ENCODE data around the gene MPG. TPM values are rescaled to one million over a fixed set of nuclear protein-coding genes. Genes with fewer than 3 reads are reported as not detected.
"Not testable (repeated sequence)": the region's sequence is repeated elsewhere in the genome, so short reads cannot be mapped to it uniquely, and the experiment has no call there.

The MPG gene, protein sequence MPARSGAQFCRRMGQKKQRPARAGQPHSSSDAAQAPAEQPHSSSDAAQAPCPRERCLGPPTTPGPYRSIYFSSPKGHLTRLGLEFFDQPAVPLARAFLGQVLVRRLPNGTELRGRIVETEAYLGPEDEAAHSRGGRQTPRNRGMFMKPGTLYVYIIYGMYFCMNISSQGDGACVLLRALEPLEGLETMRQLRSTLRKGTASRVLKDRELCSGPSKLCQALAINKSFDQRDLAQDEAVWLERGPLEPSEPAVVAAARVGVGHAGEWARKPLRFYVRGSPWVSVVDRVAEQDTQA
- total RNA-seq (40.8 TPM), polyA plus RNA-seq (ENCODE audit: insufficient read depth, low read depth, low replicate concordance) (54.3 TPM)
- long read RNA-seq, donor 1, transcript MPG-202 (4 exons, 1,205 nt) = major isoform, 15 of 39 reads
- long read RNA-seq, donor 1, partial matches to known transcripts = 22 of 39 reads
- long read RNA-seq, donor 1, other reads (novel, unspliced or antisense) = 0 of 39 reads
- long read RNA-seq, donor 2, transcript MPG-202 (4 exons, 1,205 nt) = major isoform, 19 of 44 reads
- long read RNA-seq, donor 2, partial matches to known transcripts = 25 of 44 reads
- long read RNA-seq, donor 2, other reads (novel, unspliced or antisense) = 0 of 44 reads
- long read RNA-seq, donor 3, transcript MPG-202 (4 exons, 1,205 nt) = major isoform, 32 of 57 reads
- long read RNA-seq, donor 3, partial matches to known transcripts = 23 of 57 reads
- long read RNA-seq, donor 3, other reads (novel, unspliced or antisense) = 0 of 57 reads
- long read RNA-seq, donor 4, transcript MPG-202 (4 exons, 1,205 nt) = major isoform, 9 of 10 reads
- long read RNA-seq, donor 4, partial matches to known transcripts = 0 of 10 reads
- long read RNA-seq, donor 4, other reads (novel, unspliced or antisense) = 0 of 10 reads
- long read RNA-seq, donor 5, partial matches to known transcripts = 0 of 1 reads
- long read RNA-seq, donor 5, other reads (novel, unspliced or antisense) = 0 of 1 reads
- long read RNA-seq, donor 6, transcript MPG-202 (4 exons, 1,205 nt) = major isoform, 47 of 78 reads
- long read RNA-seq, donor 6, partial matches to known transcripts = 31 of 78 reads
- long read RNA-seq, donor 6, other reads (novel, unspliced or antisense) = 0 of 78 reads
- long read RNA-seq, donor 7, transcript MPG-202 (4 exons, 1,205 nt) = major isoform, 35 of 60 reads
- long read RNA-seq, donor 7, partial matches to known transcripts = 18 of 60 reads
- long read RNA-seq, donor 7, other reads (novel, unspliced or antisense) = 5 of 60 reads
- long read RNA-seq, donor 8, transcript MPG-202 (4 exons, 1,205 nt) = major isoform, 32 of 45 reads
- long read RNA-seq, donor 8, partial matches to known transcripts = 11 of 45 reads
- long read RNA-seq, donor 8, other reads (novel, unspliced or antisense) = 0 of 45 reads
- long read RNA-seq, donor 9, transcript MPG-202 (4 exons, 1,205 nt) = major isoform, 15 of 27 reads
- long read RNA-seq, donor 9, partial matches to known transcripts = 11 of 27 reads
- long read RNA-seq, donor 9, other reads (novel, unspliced or antisense) = 0 of 27 reads
- long read RNA-seq, donor 10, transcript MPG-202 (4 exons, 1,205 nt) = major isoform, 20 of 20 reads
- long read RNA-seq, donor 10, partial matches to known transcripts = 0 of 20 reads
- long read RNA-seq, donor 10, other reads (novel, unspliced or antisense) = 0 of 20 reads

DNA sequence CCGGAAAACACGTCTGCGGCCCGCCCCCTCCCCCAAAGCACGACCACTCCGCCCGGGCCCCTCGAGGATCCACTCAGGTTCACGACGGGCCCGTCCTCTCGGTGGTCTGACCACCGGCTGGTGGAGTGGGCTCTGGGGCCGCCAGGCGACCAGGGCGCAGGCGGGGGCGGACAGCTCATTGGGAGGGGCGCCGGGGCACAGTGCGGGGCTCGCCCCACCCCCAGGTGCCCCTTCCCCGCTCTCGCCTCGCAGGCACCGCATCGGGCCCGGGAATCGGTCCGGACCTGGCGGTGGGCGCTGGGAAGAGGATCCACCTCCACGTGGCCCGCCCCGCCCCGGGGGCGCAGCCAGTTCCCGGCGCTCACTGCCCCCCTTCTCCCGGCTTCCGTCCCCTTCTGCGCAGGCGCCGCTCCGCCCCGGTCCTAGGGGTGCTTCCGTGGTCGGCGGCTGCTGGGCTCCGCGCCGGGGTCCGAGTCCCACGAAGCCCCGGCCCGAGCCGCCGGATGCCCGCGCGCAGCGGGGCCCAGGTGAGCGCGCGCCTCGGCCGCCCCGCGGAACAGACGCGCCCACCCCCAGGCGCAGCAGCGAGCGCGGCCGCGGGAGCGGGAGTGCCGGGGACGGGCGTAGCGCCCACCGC is at the start of gene MPG:
Gene MPG, plus strand, starts transcription at position 419 of the 637 bp plus-strand sequence. Its CDS starts 85 bp downstream, at position 504.
- no peak for FAIRE-seq
- H3K4me3 ChIP-seq (ENCODE audit: low read length in 3 of 3) = peak within 1 kb of the TSS; percentile 58 to 86 (median 71)
- DNase-seq = peak; percentile 88 to 96 (median 89)
- TF ChIP-seq, protein P1, sequence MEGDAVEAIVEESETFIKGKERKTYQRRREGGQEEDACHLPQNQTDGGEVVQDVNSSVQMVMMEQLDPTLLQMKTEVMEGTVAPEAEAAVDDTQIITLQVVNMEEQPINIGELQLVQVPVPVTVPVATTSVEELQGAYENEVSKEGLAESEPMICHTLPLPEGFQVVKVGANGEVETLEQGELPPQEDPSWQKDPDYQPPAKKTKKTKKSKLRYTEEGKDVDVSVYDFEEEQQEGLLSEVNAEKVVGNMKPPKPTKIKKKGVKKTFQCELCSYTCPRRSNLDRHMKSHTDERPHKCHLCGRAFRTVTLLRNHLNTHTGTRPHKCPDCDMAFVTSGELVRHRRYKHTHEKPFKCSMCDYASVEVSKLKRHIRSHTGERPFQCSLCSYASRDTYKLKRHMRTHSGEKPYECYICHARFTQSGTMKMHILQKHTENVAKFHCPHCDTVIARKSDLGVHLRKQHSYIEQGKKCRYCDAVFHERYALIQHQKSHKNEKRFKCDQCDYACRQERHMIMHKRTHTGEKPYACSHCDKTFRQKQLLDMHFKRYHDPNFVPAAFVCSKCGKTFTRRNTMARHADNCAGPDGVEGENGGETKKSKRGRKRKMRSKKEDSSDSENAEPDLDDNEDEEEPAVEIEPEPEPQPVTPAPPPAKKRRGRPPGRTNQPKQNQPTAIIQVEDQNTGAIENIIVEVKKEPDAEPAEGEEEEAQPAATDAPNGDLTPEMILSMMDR (IDR thresholded peaks at IDR 0.05; ENCODE audit: borderline replicate concordance, extremely low read depth, insufficient read depth) = no peak
- H3K27ac ChIP-seq (ENCODE audit: low read depth in 2 of 2, low read length in 2 of 2) = peak within 1 kb of the TSS; percentile 78 to 80
- peak within 1 kb of the TSS; percentile 33 to 84 (median 71) for H3K9ac ChIP-seq (ENCODE audit: low read length in 3 of 3)
- intact Hi-C loops (cut with DNase I) = no loop called here
- H3K9me3 ChIP-seq (ENCODE audit: control insufficient read depth in 2 of 3, insufficient read depth in 1 of 3, low read length in 3 of 3) = no peaks in the 10 kb centered on the region
- no peaks in the 10 kb centered on the region for H3K36me3 ChIP-seq (ENCODE audit: control insufficient read depth in 2 of 3, insufficient read depth in 3 of 3, low read length in 3 of 3)
- H3K4me1 ChIP-seq (ENCODE audit: control insufficient read depth in 2 of 3, insufficient read depth in 2 of 3, low read depth in 1 of 3, low read length in 3 of 3) = peaks cover 1 to 29% (median 5%) of the 10 kb centered on the region in 3 donors
- H3K27me3 ChIP-seq (ENCODE audit: control insufficient read depth, insufficient read depth, low read length) = no peaks in the 10 kb centered on the region

DNA sequence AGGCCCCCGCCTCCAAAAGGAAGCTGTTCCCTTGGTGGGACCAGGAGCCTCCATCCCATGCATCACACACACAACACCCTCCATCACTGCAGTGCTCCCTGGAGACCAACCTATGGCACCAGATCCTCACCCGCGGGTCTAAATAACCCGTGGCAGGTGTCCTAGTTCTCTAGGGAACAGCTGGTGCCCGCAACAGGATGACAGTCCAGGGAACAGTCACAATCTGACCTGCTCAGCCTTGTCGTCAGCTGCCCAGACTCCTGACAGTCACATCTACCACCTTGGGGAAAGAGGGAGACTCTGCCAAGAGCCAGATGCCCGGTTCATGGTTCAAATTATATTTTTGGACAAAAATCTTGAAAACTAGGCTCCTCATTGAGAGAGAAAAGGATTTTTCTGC is 47.4 kb upstream of the MPG start:
- H3K9me3 ChIP-seq (ENCODE audit: control insufficient read depth in 2 of 3, insufficient read depth in 1 of 3, low read length in 3 of 3); intact Hi-C loops (cut with DNase I); H3K9ac ChIP-seq (ENCODE audit: low read length in 3 of 3); DNase-seq; H3K4me3 ChIP-seq (ENCODE audit: low read length in 3 of 3); H3K27me3 ChIP-seq (ENCODE audit: control insufficient read depth, insufficient read depth, low read length); H3K36me3 ChIP-seq (ENCODE audit: control insufficient read depth in 2 of 3, insufficient read depth in 3 of 3, low read length in 3 of 3); FAIRE-seq; H3K4me1 ChIP-seq (ENCODE audit: control insufficient read depth in 2 of 3, insufficient read depth in 2 of 3, low read depth in 1 of 3, low read length in 3 of 3); H3K27ac ChIP-seq (ENCODE audit: low read depth in 2 of 2, low read length in 2 of 2): not testable (repeated sequence)

DNA sequence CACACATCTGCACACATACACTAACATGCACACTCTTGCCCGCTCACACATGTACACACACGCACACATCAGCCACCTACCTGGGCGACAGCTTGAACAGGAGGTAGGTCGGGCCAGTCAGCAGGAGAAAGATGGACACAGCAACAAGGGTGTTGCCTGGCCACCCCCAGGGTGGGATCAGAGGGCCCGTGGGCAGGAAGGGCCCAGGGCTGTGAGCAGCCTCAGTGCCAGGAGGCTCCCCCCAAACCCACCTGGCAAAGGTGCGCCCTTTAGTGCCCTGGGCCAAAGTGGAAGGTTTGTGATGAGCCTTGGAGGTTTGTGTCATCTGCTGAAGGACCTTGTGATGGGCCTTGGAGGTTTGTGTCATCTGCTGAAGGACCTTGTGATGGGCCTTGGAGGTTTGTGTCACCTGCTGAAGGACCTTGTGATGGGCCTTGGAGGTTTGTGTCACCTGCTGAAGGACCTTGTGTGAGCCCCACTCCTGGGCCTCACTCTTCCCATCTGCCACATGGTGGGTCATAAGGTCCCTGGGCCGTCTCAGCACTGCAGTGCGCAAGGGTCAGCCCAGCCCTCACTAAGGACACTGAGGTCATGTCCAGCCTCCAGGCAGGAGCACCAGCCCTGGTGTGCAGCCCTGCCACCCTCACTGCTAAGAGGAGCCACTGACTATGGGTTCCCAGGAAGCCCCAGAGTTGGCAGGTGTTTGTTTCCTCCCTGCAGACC is 44.7 kb upstream of the MPG start:
- H3K27ac ChIP-seq (ENCODE audit: low read depth in 2 of 2, low read length in 2 of 2); DNase-seq; intact Hi-C loops (cut with DNase I); H3K4me3 ChIP-seq (ENCODE audit: low read length in 3 of 3); H3K27me3 ChIP-seq (ENCODE audit: control insufficient read depth, insufficient read depth, low read length); FAIRE-seq; H3K36me3 ChIP-seq (ENCODE audit: control insufficient read depth in 2 of 3, insufficient read depth in 3 of 3, low read length in 3 of 3); H3K9ac ChIP-seq (ENCODE audit: low read length in 3 of 3); H3K9me3 ChIP-seq (ENCODE audit: control insufficient read depth in 2 of 3, insufficient read depth in 1 of 3, low read length in 3 of 3); H3K4me1 ChIP-seq (ENCODE audit: control insufficient read depth in 2 of 3, insufficient read depth in 2 of 3, low read depth in 1 of 3, low read length in 3 of 3): not testable (repeated sequence)
